Hindlimb muscle (tissue), 1 donor: Measurements from ENCODE around the gene TNNI2. TPM values are rescaled to one million over a fixed set of nuclear protein-coding genes. Genes with fewer than 3 reads are reported as not detected.
"Not testable (repeated sequence)": the region's sequence is repeated elsewhere in the genome, so short reads cannot be mapped to it uniquely, and the experiment has no call there.

Source experiments
- DNase-seq: peaks from one replicate; pipeline ENCODE4 v3.0.0-alpha.2; 2013
- polyA plus RNA-seq: library from polyadenylated mRNA; unstranded; fragments of 120-200 nt; gene quantifications from one replicate; pipeline ENCODE4 v1.2.1, GENCODE V29; 2013; ENCODE audit not compliant: insufficient read length

Gene TNNI2
- polyA plus RNA-seq, 1 donor, result 3,747 TPM

GRCh38 chr11:1875851-1876301 lies 37.1 kb downstream of the TNNI2 start:
- not testable (repeated sequence) for DNase-seq

GRCh38 chr11:1876361-1877063 lies 37.7 kb downstream of the TNNI2 start:
- DNase-seq, result no peak

- DNase-seq, result no peak
Measured at GRCh38 chr11:1877211-1878136, 38.7 kb downstream of the TNNI2 start.

GRCh38 chr11:1878137-1879031 lies 39.6 kb downstream of the TNNI2 start:
- DNase-seq, result peak; percentile 73

- DNase-seq, result no peak
Measured at GRCh38 chr11:1879342-1879940, 40.7 kb downstream of the TNNI2 start.

GRCh38 chr11:1879941-1880720 lies 41.4 kb downstream of the TNNI2 start:
- peak; percentile 85 for DNase-seq

GRCh38 chr11:1880746-1881441 lies 42.1 kb downstream of the TNNI2 start:
- no peak for DNase-seq

GRCh38 chr11:1881442-1882264 lies 42.9 kb downstream of the TNNI2 start:
- peak; percentile 89 for DNase-seq

- DNase-seq, result peak; percentile 94
Measured at GRCh38 chr11:1882265-1883238, 43.8 kb downstream of the TNNI2 start.

- DNase-seq, result no peak
Measured at GRCh38 chr11:1883346-1884302, 44.8 kb downstream of the TNNI2 start.

GRCh38 chr11:1884303-1884700 lies 45.5 kb downstream of the TNNI2 start:
- DNase-seq, result no peak

GRCh38 chr11:1886551-1886950 lies 47.8 kb downstream of the TNNI2 start:
- DNase-seq, result not testable (repeated sequence)

- no peak for DNase-seq
Measured at GRCh38 chr11:1887451-1888346, 48.9 kb downstream of the TNNI2 start.

GRCh38 chr11:1888347-1888753 lies 49.6 kb downstream of the TNNI2 start:
- no peak for DNase-seq

GRCh38 chr11:1888811-1889210 lies 50.0 kb downstream of the TNNI2 start:
- no peak for DNase-seq
